ENCODE results near the gene DLG1.

DLG1 gene

DNA sequence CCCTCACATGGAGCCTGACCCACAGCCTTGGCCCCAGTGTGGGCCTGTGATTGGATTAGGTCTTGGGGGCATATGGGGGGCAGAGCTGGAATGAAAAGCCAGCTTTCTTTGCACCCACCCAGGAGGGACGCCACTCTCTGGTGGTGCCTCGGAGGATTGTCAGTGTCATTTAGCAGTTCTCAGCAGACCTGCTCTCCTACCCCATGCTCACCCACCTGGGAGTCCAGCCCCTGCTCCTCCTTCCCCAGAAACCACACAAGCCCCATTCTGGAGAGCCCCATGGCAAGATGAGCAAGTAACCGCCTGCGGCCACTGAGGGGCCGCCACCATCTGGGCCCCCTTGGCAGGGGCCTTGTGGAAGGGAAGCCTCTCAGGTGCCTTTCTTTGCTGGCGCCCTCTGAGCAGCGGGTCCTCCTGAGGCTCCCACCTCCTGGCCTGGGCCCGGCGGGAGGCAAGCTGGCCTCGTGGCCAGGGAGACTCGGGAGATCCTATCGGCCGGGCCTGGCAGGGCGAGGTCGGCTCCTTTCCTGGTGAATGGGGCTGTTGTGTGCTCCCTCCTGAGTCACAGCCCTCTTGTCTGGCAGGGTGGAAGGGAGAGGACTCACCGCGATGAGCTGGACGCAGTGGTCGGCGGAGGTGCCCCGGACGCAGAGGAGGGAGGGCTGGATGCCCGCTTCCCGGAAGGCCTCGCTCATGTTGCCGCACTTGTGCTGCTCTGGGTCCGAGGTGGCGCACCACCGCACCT, 271.1 kb downstream of the DLG1 start:
- peak; percentile 71 for DNase-seq (ENCODE audit: low spot score)
- no peak overlapping the region for H3K27ac ChIP-seq
- TF ChIP-seq, protein P1, sequence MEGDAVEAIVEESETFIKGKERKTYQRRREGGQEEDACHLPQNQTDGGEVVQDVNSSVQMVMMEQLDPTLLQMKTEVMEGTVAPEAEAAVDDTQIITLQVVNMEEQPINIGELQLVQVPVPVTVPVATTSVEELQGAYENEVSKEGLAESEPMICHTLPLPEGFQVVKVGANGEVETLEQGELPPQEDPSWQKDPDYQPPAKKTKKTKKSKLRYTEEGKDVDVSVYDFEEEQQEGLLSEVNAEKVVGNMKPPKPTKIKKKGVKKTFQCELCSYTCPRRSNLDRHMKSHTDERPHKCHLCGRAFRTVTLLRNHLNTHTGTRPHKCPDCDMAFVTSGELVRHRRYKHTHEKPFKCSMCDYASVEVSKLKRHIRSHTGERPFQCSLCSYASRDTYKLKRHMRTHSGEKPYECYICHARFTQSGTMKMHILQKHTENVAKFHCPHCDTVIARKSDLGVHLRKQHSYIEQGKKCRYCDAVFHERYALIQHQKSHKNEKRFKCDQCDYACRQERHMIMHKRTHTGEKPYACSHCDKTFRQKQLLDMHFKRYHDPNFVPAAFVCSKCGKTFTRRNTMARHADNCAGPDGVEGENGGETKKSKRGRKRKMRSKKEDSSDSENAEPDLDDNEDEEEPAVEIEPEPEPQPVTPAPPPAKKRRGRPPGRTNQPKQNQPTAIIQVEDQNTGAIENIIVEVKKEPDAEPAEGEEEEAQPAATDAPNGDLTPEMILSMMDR (IDR thresholded peaks at IDR 0.05) = no peak
- no peak overlapping the region for H3K4me3 ChIP-seq

DNA sequence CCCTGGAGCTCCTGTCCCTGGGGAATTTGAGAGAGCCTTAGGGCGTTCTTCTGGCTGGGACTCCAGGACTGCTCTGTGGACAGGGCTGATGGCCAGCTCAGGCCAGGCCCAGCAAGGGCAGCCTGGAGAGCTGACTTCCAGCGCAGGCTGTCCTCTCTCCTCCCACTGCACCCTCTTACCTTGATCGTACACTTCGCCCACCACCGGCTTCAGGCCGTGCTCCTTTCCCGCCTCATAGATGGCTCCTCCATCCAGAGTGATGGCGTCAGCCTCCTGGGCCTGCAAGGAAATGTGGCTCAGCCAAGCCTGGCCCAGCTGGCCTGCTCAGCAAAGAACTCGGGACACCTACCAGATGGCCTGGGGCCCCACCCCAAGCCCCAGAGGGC, 271.9 kb downstream of the DLG1 start:
- TF ChIP-seq, protein P1 (IDR thresholded peaks at IDR 0.05) = no peak
- no peak for DNase-seq (ENCODE audit: low spot score)
- Histone ChIP-seq H3K4me3 (no peak overlapping the region), H3K27ac (no peak overlapping the region)

DNA sequence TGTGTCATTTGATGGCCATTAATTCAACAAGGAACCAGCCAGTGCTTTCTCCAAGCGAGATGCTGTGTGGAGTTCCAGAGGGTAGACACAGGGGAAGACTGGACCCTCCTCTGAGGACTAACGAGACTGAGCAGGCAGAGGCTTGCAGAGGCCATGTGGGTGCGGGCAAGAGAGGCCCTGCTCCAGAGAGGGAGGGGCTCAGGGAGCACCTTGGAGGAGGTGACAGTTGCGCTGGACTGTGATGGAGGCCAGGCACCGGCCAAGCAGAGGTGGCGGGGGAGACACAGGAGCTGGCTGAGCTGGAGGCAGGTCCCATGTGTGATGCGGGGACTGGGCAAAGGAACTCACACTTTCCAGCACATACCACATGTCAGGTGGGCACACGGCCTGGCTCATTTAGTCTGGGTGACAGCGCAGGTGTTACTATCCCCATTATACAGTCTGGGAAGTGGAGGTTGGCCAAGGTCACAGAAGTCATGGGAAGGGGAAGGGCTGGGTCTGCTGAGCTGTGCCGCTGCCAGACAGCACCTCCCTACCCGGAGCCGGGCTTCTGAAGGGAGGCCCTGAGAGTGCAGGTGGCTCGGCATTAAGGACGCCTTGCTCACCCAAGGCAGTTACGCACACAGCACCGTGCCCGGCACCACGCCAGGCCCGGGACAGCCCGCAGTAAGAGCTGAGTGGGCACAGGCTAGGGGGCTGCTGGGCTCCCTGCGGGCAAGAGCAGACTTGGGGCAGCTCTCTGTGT, 272.5 kb downstream of the DLG1 start:
- Histone ChIP-seq H3K4me3 (no peak overlapping the region), H3K27ac (no peak overlapping the region)
- TF ChIP-seq, protein P1 (IDR thresholded peaks at IDR 0.05) = no peak
- DNase-seq (ENCODE audit: low spot score) = peak; percentile 70

DNA sequence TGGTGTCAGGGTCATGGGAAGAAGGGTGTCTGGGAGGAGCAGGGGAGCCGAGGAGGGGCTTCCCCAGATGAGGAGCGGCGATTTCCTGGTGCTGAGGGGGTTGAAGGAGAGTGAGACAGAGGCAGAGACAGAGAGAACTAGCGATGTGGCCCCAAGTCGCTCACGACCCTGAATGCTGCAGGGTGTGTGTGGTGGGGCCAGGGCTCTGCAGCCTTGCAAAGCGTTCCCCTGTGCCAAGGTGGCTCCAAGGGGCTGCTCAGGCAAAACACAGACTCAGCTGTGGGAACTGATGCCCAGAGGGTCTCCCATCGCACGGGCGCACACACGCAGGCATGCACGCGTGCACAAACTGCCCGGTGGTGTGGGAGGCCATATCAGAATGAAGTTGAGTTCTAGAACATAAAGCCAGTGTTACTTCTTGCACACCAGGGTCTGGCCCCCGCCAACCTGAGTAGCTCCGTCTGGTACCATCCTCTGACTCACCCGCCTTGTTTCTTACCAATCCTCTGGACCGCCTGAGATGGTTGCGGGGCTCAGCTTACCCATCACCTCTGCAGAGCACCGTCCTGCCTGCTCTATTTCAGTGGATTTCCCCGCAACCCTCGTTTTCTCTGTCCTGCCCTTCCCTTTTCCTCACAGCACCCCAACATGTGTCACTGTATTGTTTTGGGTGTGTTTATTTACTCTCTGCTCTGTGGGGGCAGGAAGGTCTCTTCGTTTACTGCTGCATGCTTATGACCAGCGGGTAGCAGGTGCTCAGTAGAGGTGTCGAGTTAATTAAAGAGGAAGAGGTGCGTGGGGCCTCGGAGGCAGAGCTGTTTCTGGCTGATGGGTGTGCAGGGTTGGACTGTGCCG, 273.3 kb downstream of the DLG1 start:
- Histone ChIP-seq H3K4me3 (no peak overlapping the region), H3K27ac (no peak overlapping the region)
- DNase-seq (ENCODE audit: low spot score) = peak; percentile 69
- TF ChIP-seq, protein P1 (IDR thresholded peaks at IDR 0.05) = no peak

DNA sequence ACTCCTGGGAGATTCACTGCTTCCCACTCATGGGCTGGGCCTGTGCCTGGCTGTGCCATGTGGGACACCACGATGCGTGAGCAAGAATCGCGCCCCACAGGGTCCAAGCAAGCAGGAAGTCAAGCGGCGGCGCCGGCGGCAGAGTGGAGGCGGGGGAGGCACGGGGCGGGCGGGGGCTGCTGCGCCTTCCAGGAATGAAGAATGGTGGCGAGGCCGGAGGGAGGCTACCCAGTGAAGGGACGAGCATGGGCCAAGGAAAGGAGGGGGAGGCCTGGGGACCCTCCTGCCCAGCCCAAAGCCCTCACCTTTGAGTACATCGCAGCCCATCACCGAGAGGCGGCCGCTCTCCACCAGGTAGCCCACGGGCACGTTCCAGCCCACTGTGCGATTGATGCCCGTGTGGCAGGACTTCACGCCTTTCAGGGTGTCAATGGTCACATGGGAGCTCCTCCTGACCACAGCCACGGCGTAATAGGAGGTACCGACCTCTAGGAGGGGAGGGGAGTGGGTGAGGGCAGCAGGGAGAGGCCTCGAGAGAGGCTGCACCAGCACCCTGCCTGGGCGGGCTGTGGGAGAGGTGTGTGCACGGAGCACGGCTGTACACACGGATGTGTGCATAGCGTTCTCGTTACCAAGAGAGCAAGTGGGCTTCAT, 274.3 kb downstream of the DLG1 start:
- Histone ChIP-seq H3K27ac (no peak overlapping the region), H3K4me3 (no peak overlapping the region)
- TF ChIP-seq, protein P1 (IDR thresholded peaks at IDR 0.05) = no peak
- DNase-seq (ENCODE audit: low spot score) = peak; percentile 67

DNA sequence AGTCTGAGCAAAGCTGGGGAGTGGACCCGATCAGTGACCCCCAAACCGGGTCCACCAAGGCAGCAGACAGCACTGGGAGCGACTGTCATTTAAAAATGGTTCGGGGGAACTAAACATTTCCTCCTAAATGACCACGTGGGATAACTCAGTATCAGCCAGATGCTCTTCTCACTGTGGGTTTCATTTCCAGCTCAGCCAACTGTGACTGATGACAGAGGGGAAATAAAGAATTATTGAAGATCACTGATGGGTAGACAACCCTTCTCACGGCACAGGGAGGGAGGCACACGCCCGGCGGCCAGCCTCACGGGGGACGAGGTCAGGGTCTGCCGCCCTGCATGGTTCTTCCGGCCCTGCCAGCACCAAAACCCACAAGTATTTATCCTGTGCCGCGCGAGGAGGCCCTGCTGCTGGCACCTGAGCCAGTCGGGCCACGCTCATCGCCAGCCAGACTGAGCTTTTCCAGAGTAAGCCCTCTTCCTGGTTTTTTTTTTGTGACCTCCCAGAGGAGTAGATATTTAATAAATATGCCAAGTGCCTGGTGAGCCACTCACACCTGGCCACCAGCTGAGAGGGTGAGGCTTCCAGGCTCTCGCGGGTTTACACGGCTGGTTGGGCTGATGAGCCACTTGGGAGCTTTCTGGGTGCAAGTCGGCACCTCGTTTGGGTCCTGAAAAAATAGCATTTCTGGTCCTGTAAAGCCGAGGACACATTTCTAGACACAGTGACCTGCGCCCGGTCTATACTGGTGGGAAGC, 275.0 kb downstream of the DLG1 start:
- no peak overlapping the region for H3K4me3 ChIP-seq

More for the DNA sequence above, 275.0 kb downstream of the DLG1 start:
- no peak overlapping the region for H3K27ac ChIP-seq
- TF ChIP-seq, protein P1 (IDR thresholded peaks at IDR 0.05) = no peak
- DNase-seq (ENCODE audit: low spot score) = no peak
